Glomerular endothelial cell (primary cell): ENCODE data around the gene LCN1. TPM values are rescaled to one million over a fixed set of nuclear protein-coding genes. Genes with fewer than 3 reads are reported as not detected.

Experiments
- DNase-seq: peaks from one replicate; pipeline ENCODE4 v3.0.0-alpha.2; 2011; ENCODE audit warnings: low read depth, low spot score; ENCODE audit errors: extremely low read depth
- total RNA-seq: library from RNA; depleted of rRNA; stranded (reverse); fragments of >200 nt; gene quantifications from 2 replicates; pipeline ENCODE4 v1.2.3, GENCODE V29; 2015

The LCN1 gene
- total RNA-seq: not detected in 2 replicates

GRCh38 chr9:135520916-135521607, at the start of gene LCN1:
Gene LCN1, plus strand, starts transcription at chr9:135521440. Its CDS starts 58 bp downstream, at chr9:135521498.
- DNase-seq: no peak

DNA sequence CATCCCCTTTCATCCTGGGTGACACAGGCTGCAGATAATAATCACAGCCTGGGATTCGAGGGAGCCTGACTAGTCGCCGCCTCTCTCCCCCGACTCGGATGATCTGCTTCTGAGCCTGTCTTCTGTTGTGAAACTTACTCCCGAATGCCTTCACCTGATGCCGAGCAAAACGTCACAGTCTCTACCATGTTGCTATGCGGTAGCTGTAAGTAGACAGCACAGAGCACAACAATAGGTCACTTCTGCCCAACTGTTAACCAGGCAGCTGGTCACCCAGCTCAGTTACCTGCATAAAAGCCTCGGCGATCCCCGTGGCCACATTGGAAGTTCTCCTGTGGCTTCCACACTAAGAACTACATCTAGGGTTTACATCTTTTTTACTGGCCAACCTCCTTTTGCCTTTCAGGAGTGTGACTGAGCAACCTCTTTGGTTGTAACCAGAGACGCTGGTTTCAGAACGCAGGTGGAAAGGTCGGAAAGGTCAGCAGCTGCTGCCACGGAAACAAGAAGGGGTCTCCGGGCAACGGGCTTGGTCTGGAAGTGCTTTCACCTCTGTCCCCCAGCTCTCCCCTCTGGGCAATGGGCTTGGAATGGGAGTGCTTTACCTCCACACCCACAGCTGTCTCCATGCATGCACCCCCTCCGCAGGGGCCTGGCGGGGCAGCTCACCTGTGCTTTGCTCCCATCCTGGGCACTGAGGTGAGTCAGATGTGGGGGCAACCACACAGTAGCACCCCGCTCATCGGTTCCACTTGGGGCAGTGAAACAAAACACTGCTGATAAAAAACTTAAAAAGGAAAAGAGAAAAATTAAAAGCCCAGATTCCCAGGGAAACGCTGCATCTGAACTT, 49.2 kb upstream of the LCN1 start:
- no peak for DNase-seq

DNA sequence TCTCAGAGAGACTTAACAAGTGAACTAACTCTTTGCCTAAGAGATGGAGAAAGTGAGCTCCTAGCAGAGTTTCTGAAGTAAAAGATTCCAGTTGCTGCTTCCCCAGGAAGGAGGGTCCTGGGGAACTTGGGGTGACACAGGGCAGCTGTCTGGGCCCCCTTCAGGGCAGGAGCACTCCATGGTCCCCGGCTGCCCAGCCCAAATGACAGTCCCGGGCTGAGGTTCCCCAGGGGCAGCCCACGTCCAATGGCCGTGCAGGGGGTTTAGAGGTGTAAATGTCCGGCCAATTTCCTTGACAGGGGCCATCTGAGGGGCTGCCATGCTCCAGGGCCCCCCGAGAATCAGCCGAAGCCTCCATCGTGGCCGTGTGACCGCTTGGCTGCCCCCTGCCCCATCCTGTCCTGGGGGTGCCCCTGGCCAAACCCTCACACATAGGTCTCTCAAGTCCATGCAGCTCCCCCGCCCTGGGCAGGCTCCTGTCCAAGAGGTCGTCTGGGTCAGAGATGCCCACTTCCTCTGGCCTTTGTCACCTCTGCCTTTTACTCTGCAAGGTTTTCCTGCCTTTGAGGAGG, 47.2 kb upstream of the LCN1 start:
- no peak for DNase-seq

GRCh38 chr9:135474915-135475314, 46.3 kb upstream of the LCN1 start:
- no peak for DNase-seq

DNA sequence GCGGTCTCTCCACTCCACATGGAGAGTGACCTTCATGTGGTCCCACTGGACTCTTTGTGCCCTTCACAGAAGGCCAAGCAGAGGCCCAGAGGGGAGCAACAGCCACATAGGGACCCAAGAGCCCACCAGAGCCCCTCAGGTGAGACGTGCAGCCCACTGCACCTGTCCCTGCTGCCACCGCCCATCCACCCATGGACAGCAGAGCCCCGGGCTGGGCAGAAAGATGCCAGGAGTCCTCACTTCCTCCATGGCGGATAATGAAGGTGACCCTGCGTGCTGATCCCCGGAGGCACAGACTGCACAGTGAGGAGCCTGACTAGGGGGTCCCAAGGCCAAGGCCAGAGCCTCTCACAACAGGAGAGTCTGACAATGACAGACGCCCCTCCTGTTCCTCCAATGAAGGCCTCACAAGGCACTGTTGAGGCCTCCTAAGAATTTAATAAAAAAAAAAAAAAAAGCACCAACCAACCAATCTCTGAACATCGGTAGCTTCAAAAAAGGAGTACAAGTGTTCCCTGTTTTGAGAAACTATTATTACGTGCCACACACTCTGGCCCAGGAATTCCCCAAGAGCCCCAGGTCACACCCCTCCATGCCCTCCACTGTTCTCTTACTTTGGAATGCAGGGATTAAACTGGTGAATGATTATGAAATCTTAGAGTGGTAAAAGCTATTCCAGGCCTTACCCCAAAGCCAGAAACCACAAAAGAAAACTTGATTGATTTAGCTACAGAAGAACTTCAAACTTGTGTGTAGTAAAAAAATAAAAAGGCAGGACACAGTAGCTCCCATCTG, 44.5 kb upstream of the LCN1 start:
- no peak for DNase-seq

- DNase-seq: no peak
Measured at GRCh38 chr9:135478191-135478590, 43.0 kb upstream of the LCN1 start.

- DNase-seq: no peak
Measured at GRCh38 chr9:135478829-135479468, 42.3 kb upstream of the LCN1 start.

DNA sequence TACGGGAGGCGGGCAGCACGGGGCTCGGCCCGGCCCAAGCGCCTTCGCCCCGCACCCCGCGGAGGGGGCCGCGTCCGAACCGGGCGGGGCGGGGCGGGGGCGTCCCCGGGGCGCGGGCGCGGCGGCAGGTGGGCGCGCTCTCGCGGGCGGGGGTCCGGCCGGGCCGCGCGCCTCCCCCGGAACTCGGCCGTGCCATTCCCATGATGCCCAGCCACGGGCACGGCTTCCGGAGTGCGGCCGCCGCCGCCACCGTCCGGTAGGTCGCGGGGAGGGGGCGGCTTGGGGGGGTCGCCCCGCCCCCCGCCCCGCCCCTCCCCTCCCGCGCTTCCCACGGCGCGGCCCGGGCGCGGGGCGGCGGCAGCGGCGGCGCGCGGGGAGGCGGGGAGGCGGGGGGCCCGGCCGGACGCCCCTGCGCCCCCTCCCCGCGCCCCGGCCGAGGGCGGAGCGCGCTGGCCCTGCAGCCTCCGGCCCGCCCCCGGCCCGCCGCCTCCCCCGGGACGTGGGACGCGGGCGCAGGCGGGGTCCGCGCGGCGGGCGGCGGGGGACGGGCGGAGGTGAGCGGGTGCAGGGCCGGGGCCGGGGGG, 41.7 kb upstream of the LCN1 start, which contains the start of gene PPP1R26:
Gene PPP1R26, plus strand, starts transcription at position 314 of the 584 bp plus-strand sequence. CDS start 4,729 bp downstream, outside the sequence.
- no peak for DNase-seq

DNA sequence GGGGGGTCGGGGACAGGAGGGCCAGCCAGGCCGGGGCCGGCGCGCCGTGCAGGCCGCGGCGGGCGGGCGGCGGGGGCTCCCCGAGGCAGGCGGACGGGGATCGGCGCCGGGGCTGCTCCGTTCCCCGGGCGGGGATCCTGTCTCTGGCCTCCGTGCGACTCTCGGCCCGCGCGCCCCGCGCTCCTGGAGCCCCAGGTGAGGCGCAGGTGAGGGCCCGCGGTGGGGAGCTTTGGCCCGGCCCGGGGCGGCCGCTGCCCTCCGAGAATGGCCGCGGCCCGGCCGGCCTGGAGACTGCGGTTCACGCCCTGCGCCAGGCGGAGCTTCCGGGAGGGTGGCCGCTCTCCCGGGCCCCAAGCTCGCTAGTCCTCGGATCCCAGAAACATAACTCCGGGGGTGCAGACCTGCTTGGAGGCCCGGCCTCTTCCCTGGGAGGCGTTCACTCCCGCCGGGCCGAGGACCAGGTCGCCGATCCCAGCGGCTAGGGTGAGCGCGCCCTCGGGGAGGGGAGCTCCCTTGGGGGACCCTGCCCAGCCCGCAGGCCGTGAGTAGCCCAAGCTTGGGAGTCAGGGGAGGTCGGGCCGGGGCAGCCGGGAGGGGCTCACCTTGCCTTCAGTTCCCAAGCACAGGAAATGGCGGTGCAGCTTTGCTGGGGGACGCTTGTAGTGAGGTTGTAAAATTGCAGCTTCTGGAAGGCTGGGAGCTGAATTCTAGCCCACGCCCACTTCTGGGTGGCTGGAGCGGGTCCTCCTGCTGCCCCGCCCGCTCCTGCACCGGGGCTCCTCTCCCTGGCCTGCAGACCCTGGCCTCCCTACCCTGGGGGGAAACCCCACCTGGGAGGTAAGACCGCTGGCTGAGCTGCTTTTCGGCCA, 40.9 kb upstream of the LCN1 start:
- DNase-seq: no peak

DNA sequence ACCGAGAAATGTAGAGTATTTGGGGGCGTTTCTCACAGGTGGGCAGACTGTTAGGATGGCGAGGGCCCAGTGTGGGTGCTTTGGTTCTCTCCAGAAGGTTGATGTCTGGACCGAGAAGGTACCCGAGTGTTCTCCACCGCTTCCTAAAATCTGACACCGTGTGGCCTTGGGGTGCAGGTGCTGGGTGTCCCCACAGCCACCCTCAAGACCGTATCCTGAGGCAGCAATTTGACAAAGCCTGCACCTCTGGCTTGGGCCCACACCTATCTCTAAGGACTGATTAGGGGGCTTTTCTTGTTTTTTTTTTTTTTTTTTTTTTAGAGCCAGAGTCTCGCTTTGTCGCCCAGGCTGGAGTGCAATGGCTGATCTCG, 40.3 kb upstream of the LCN1 start:
- no peak for DNase-seq

DNA sequence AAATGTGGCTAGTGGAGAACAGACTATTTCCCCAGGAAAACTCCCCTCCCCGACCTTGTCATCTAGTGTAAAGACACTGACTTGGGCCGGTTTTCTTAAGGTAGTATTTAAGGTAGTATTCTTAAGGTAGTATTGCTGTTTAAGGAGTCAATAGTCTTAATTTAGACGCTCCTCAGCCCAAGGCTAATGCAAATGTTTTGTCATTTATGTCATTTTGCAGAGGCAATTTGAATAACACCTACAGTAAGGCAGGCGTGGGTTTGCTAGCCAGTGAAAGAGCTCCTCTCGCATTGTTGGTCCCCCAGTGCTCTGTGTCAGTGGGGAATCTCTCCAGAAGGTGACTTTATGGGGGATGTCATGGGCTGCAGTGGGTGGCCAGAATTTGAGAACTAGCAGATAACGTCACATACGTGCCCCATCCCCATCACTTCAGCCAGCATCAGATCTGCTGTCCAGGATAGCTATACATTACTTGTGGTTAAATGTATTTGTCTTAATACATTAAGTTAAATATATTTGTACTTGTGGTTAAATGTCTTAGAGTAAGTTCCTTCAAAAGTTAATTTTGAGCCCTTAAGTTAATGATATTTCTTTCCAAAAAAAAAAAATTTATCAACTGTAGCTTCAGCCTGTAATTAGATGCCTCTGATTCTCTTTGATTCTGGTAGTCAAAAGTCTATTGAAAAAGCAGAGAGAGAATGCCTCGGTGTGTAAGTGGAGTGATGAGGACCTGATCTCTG, 39.1 kb upstream of the LCN1 start:
- DNase-seq: no peak

DNA sequence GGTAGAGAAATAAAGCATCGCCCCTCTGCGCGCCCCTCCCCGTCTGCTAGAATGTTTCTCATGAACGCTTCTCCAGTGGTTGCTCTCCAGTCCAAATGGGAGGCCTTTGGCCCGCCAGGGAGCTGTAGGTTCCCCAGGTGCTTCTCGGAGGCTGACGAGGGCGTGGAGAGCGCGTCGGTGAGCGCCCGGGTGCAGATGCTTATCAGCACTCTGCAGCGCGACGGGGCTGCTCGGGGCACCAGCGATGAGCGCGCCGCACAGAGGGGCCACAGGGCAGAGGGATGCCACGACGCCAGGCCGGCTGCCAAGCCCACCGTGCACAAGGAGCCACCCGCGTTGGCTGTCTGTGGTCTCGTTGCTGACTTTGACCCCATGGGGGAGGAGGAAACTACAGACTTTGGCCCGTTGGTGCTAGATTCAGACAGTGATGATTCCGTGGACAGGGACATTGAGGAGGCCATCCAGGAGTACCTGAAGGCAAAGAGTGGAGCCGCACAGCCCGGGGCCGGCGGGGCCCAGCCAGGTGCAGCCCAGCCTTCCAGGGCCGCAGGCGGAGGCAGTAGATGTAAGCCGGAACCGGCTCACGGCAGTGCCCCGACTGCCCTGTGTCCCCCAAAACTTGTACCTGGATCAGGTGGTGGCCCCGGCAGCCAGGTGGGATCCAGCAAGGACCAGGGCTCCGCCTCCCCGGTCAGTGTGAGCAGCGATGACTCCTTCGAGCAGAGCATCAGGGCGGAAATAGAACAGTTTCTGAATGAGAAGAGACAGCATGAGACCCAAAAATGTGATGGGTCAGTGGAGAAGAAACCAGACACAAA, 36.6 kb upstream of the LCN1 start:
- no peak for DNase-seq

DNA sequence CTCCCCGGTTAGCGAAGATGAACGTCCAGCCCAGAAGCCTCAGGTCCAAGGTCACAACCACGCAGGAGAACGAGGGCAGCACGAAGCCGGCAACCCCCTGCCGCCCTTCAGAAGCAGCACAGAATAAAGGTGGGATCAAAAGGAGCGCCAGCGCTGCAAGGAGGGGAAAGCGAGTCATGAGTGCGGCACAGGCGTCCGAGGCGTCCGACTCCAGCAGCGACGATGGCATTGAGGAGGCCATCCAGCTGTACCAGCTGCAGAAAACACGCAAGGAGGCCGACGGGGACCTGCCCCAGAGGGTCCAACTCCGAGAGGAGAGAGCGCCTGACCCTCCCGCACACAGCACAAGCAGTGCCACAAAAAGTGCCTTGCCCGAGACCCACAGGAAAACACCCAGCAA, 35.9 kb upstream of the LCN1 start:
- DNase-seq: no peak

DNA sequence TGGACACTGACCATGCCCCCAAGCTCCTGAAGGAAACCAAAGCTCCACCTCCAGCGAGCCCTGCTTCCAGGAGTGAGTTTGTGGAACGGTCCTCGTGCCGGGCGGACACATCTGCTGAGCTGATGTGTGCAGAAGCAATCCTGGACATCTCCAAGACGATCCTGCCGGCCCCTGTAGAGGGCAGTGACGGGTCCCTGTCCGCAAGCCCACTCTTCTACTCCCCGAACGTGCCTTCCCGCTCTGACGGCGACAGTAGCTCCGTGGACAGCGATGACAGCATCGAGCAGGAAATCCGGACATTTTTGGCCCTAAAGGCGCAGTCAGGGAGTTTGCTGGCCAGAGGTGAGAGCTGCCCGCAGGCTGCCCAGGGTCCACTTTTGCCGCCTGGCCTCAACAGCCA, 35.4 kb upstream of the LCN1 start:
- DNase-seq: no peak

GRCh38 chr9:135486267-135487065, 34.8 kb upstream of the LCN1 start:
- no peak for DNase-seq

- no peak for DNase-seq
Measured at GRCh38 chr9:135487281-135488012, 33.8 kb upstream of the LCN1 start.
